HCT116 (cell line): ENCODE data around the gene ACVR1B. TPM values are rescaled to one million over a fixed set of nuclear protein-coding genes. Genes with fewer than 3 reads are reported as not detected.

ENCODE experiments used
- ATAC-seq: fragments of 200-7000 bp; cut with Tn5 transposase; 2 replicates; pipeline ENCODE4 v1.9.1; 2020; ENCODE audit warnings: mild to moderate bottlenecking, moderate library complexity
- BruUV-seq: library from RNA; stranded (reverse); fragments of 400-500 nt; replicated peaks from 2 replicates; lab custom pipeline; 2021; lab: Mats Ljungman, UMichigan
- CTCF ChIA-PET: fragments of 300-600 bp; sonication (Branson Sonifier 250); formaldehyde crosslinking; loops from one replicate; lab custom pipeline; 2021; ENCODE audit warnings: antibody characterized with exemption; lab: Charles Lee
- POLR2A ChIA-PET: fragments of 300-600, 350-600 bp; sonication (Branson Sonifier 250); formaldehyde crosslinking; loops from one replicate; lab custom pipeline; 2021; ENCODE audit warnings: antibody characterized with exemption; lab: Charles Lee
- RAD21 ChIA-PET, 2 experiments: fragments of 300-600 bp; sonication (Branson Sonifier 250); formaldehyde crosslinking; loops; one replicate each; lab custom pipeline; 2023; ENCODE audit warnings: low total read pairs in 2 of 2; ENCODE audit not compliant: uncharacterized antibody in 2 of 2, unreplicated experiment in 2 of 2, low non-redundant PET in 1 of 2; lab: Charles Lee
- DNase-seq: peaks from one replicate; pipeline ENCODE4 v3.0.0-alpha.2; 2010; ENCODE audit warnings: low read depth, low spot score
- H2AFZ ChIP-seq: fragments of 200-600 bp; shearing (Covaris generic), sonication (generic); 2 replicates; pipeline ENCODE4 v1.6.1; 2017; ENCODE audit warnings: low read depth, mixed run types, mixed read lengths, antibody characterized with exemption, low read length; ENCODE audit not compliant: poor library complexity, severe bottlenecking
- H3K27ac ChIP-seq: 2 replicates; pipeline ENCODE4 v1.5.1; 2012; ENCODE audit warnings: low read depth, low read length
- H3K27me3 ChIP-seq: fragments of 200-600 bp; sonication (generic); 2 replicates; pipeline ENCODE4 v1.6.1; 2016; ENCODE audit warnings: mixed run types, low read length, mixed read lengths; ENCODE audit not compliant: insufficient read depth
- H3K36me3 ChIP-seq, 2 experiments: fragments of 200-500 bp in 1 of 2; fragments of 200-600 bp in 1 of 2; sonication (Bioruptor generic) in 1 of 2; sonication (generic) in 1 of 2; 2 replicates each; pipeline versions ENCODE4 v1.5.1 to v1.6.1; 2014 to 2016; ENCODE audit warnings: low read length in 2 of 2, inconsistent platforms in 1 of 2, mixed read lengths in 1 of 2, mixed run types in 1 of 2; ENCODE audit not compliant: insufficient read depth in 2 of 2, control insufficient read depth in 1 of 2
- H3K4me1 ChIP-seq, 2 experiments: fragments of 200-600 bp in 1 of 2; sonication (generic) in 1 of 2; 2 replicates each; pipeline versions ENCODE4 v1.5.1 to v1.6.1; 2012 to 2017; ENCODE audit warnings: low read length in 2 of 2, inconsistent platforms in 1 of 2, mild to moderate bottlenecking in 1 of 2, mixed read lengths in 1 of 2, mixed run types in 1 of 2, moderate library complexity in 1 of 2; ENCODE audit not compliant: insufficient read depth in 2 of 2, control insufficient read depth in 1 of 2
- H3K4me2 ChIP-seq: fragments of 200-600 bp; sonication (generic); 2 replicates; pipeline ENCODE4 v1.6.1; 2017; ENCODE audit warnings: mixed run types, low read length, mixed read lengths
- H3K4me3 ChIP-seq, 2 experiments: fragments of 200-600 bp in 1 of 2; sonication (generic) in 1 of 2; replicated peaks in 1 of 2; 2 replicates each; pipeline ENCODE4 v1.5.1; 2011 to 2016; ENCODE audit warnings: low read length in 2 of 2, control low read depth in 1 of 2, low read depth in 1 of 2, mild to moderate bottlenecking in 1 of 2, mixed read lengths in 1 of 2, mixed run types in 1 of 2
- H3K79me2 ChIP-seq: fragments of 200-600 bp; sonication (generic); 2 replicates; pipeline ENCODE4 v1.6.1; 2017; ENCODE audit warnings: mild to moderate bottlenecking, mixed run types, low read length, moderate library complexity, mixed read lengths; ENCODE audit not compliant: insufficient read depth
- H3K9ac ChIP-seq: fragments of 200-600 bp; sonication (generic); 2 replicates; pipeline ENCODE4 v1.6.1; 2016; ENCODE audit warnings: low read length, mixed read lengths
- H3K9me2 ChIP-seq: fragments of 200-600 bp; sonication (generic), shearing (Covaris generic); 2 replicates; pipeline ENCODE4 v1.6.1; 2017; ENCODE audit warnings: mixed run types, mild to moderate bottlenecking, moderate library complexity; ENCODE audit not compliant: insufficient read depth
- H3K9me3 ChIP-seq, 2 experiments: fragments of 200-500 bp in 1 of 2; fragments of 200-600 bp in 1 of 2; sonication (Bioruptor generic) in 1 of 2; sonication (generic) in 1 of 2; 2 replicates each; pipeline ENCODE4 v1.6.1; 2014 to 2017; ENCODE audit warnings: low read length in 2 of 2, mixed read lengths in 2 of 2, inconsistent platforms in 1 of 2, low read depth in 1 of 2, mild to moderate bottlenecking in 1 of 2, mixed run types in 1 of 2, moderate library complexity in 1 of 2; ENCODE audit not compliant: control insufficient read depth in 1 of 2, insufficient read depth in 1 of 2
- H4K20me1 ChIP-seq: fragments of 200-600 bp; sonication (generic), shearing (Covaris generic); 2 replicates; pipeline ENCODE4 v1.6.1; 2017; ENCODE audit warnings: mixed run types, mild to moderate bottlenecking, moderate library complexity; ENCODE audit not compliant: insufficient read depth
- CBX3 ChIP-seq: IDR thresholded peaks from 2 replicates; pipeline ENCODE4 v1.6.1; 2012; ENCODE audit warnings: low read depth
- FOSL1 ChIP-seq: IDR thresholded peaks from 2 replicates; pipeline ENCODE4 v1.6.1; 2012; ENCODE audit warnings: low read depth
- JUND ChIP-seq: IDR thresholded peaks from 2 replicates; pipeline ENCODE4 v1.6.1; 2012
- POLR2A ChIP-seq: IDR thresholded peaks from 2 replicates; pipeline ENCODE4 v1.7.0; 2011; ENCODE audit warnings: borderline replicate concordance; ENCODE audit not compliant: insufficient read depth, insufficient read length; ENCODE audit errors: extremely low read depth
- ZNF274 ChIP-seq: fragments of 200-500 bp; sonication (Bioruptor generic); IDR thresholded peaks from 2 replicates; pipeline ENCODE4 v1.6.1; 2014; ENCODE audit warnings: mild to moderate bottlenecking, low read depth, low read length, inconsistent platforms
- intact Hi-C: fragments of 100-400 bp; cut with micrococcal nuclease; formaldehyde crosslinking; loops from 2 replicates; pipeline ENCODE4 v1.10.0; 2022
- total RNA-seq: library from RNA; stranded (reverse); gene quantifications from one replicate; pipeline ENCODE4 v1.2.1, GENCODE V29; 2021; ENCODE audit not compliant: unreplicated experiment
- TF ChIP-seq, protein P1 (sequence below): IDR thresholded peaks from 2 replicates; pipeline ENCODE4 v1.6.1; 2012

The ACVR1B gene
- total RNA-seq, 1 experiment from 2014 or later = 22.7 TPM

DNA sequence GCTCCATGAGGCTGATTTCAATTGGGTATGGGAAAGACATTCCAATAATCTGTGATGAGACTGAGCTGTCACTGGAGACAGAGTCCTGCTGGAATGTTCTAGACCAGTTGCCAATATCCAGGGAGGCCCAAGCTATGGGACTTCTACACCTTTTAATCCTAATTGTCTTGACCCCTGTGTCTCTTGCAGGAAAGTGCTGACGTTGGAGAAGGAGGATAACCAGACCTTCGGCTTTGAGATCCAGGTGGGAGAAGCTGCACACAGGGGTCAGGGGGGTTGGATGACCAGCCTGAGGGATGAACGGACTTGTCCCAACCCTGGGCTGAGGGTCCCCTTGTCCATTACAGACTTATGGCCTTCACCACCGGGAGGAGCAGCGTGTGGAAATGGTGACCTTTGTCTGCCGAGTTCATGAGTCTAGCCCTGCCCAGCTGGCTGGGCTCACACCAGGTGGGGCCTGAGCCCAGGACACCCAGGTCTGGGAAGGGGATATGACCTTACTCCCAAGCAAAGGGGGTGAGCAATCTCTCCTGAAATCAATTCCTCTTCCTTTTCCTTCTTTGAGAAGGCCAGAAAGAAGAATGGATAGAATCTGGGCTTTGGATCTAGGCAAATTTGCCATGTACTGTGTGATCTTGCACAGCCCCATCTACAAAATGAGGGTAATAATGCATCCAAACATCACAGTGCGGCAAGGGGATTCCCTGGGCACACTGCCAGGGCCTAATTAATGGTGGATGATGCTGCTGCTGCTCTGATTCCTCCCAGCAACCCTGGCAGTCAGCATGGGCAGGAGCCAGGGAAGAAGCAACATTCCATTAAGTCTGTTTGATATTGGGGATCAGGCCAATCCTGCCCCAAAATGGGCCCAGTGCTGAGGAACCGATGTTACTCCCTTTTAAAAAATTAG is 59.4 kb downstream of the ACVR1B start (continued):
- TF ChIP-seq ZNF274 = no peak
- TF ChIP-seq, protein P1, sequence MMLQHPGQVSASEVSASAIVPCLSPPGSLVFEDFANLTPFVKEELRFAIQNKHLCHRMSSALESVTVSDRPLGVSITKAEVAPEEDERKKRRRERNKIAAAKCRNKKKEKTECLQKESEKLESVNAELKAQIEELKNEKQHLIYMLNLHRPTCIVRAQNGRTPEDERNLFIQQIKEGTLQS = no peak

DNA sequence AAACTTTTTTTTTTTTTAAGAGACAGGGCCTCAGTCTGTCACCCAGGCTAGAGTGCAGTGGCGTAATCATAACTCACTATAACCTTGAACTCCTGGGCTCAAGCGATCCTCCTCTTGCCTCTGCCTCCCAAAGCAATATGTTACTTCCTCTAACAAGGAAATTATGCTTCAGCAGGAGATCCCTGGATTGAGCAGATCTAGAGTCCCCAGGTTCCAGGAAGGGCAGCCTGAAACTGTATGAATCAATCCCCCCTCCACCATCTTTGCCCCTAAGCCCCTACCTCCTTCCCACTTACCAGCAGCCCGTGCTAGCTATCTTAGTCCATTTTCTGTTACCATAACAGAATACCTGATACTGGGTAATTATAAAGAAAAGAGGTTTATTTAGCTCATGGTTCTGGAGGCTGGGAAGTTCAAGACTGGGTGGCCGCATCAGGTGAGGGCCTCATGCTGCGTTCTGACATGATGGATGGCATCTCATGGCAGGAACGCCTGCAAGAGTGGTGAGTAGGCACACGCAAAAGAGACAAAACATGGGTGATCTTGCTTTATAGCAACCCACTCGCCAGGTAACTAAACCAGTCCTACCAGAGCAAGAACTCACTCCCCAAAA is 60.2 kb downstream of the ACVR1B start:
- Histone ChIP-seq H2AFZ (no peak overlapping the region), H3K9me2 (no peaks in the 10 kb centered on the region)
- TF ChIP-seq FOSL1 (no peak), POLR2A (no peak), JUND (no peak), CBX3 (no peak)
- TF ChIP-seq, all 23 proteins: peak for 0
- Histone ChIP-seq H3K36me3 (no peaks in the 10 kb centered on the region), H3K4me2 (no peak overlapping the region), H3K4me3 (no peak overlapping the region), H3K9ac (no peak overlapping the region), H3K27me3 (no peaks in the 10 kb centered on the region), H3K27ac (no peak overlapping the region), H3K79me2 (no peaks in the 10 kb centered on the region), H4K20me1 (no peaks in the 10 kb centered on the region), H3K4me1 (no peaks in the 10 kb centered on the region), H3K9me3 (no peaks in the 10 kb centered on the region)
- no peak for ATAC-seq
- no peak for DNase-seq
- CTCF ChIA-PET = interaction anchor here (0.8 to 2.9 kb wide), 3 partner anchors 9 to 14 kb away, joined by 3 to 10 read pairs (median 9); no protein-coding TSS in a partner anchor
- no TSS peak for BruUV-seq
- intact Hi-C loops = no loop called here
- POLR2A ChIA-PET = no interaction called here
- RAD21 ChIA-PET = no interaction called here
